ENCODE data around the gene SPOCK1.

DNA sequence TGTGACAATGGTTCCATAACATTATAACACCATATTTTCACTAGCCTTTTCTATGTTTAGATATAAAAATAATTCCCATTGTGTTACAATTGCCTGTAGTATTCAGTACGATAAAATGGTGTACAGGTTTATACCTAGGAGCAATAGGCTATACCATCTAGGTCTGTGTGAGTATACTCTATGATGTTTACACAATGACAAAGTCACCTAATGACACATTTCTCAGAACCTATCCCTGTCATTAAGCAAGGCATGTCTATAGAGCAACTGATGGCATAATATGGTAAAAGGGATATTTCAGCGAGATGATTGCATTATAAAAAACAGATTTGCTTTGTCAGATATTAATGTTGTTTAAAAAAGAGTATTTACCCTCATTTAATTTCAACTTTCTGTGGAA lies 517.2 kb downstream of the SPOCK1 start:
- TF ChIP-seq CTCF (conservative IDR thresholded peaks at IDR 0.05) (no peak), EZH2 (IDR thresholded peaks at IDR 0.05; ENCODE audit: low read depth) (no peak)

Data from PC-9 (cell line).